Smooth muscle cell (in vitro differentiated cells): ENCODE data around the gene MT2A. TPM values are rescaled to one million over a fixed set of nuclear protein-coding genes. Genes with fewer than 3 reads are reported as not detected.

ENCODE experiments used
- DNase-seq: peaks from one replicate; lab custom pipeline; 2025; ENCODE audit not compliant: unreplicated experiment; lab: John Stamatoyannopoulos, UW
- H2AFZ ChIP-seq: fragments of 200-600 bp; sonication (generic); 2 replicates; pipeline ENCODE4 v1.6.0; 2016; ENCODE audit warnings: antibody characterized with exemption, low read depth, mild to moderate bottlenecking
- H3F3A ChIP-seq: fragments of 200-600 bp; sonication (generic); 2 replicates; pipeline ENCODE4 v1.6.0; 2017; ENCODE audit warnings: antibody characterized with exemption, low read depth
- H3K27ac ChIP-seq: fragments of 200-600 bp; sonication (generic); 2 replicates; pipeline ENCODE4 v1.5.1; 2016; ENCODE audit warnings: low read depth, mild to moderate bottlenecking
- H3K27me3 ChIP-seq: fragments of 200-600 bp; sonication (generic); 2 replicates; pipeline ENCODE4 v1.6.1; 2016; ENCODE audit warnings: low read depth, mild to moderate bottlenecking
- H3K36me3 ChIP-seq: fragments of 200-600 bp; sonication (generic); 2 replicates; pipeline ENCODE4 v1.5.1; 2016; ENCODE audit warnings: low read depth
- H3K4me1 ChIP-seq: fragments of 200-600 bp; sonication (generic); 2 replicates; pipeline ENCODE4 v1.5.1; 2016; ENCODE audit warnings: low read depth
- H3K4me2 ChIP-seq: fragments of 200-600 bp; sonication (generic); 2 replicates; pipeline ENCODE4 v1.6.0; 2016; ENCODE audit warnings: mild to moderate bottlenecking
- H3K4me3 ChIP-seq: fragments of 200-600 bp; sonication (generic); 2 replicates; pipeline ENCODE4 v1.5.1; 2016; ENCODE audit warnings: mild to moderate bottlenecking
- H3K79me2 ChIP-seq: fragments of 200-600 bp; sonication (generic); 2 replicates; pipeline ENCODE4 v1.6.0; 2016; ENCODE audit warnings: low read depth, mild to moderate bottlenecking
- H3K9ac ChIP-seq: fragments of 200-600 bp; sonication (generic); 2 replicates; pipeline ENCODE4 v1.6.0; 2016; ENCODE audit warnings: low read depth
- H3K9me3 ChIP-seq: fragments of 200-600 bp; sonication (generic); replicated peaks from 2 replicates; pipeline ENCODE4 v1.5.1; 2016; ENCODE audit warnings: low read depth
- H4K20me1 ChIP-seq: fragments of 200-600 bp; sonication (generic); 2 replicates; pipeline ENCODE4 v1.6.0; 2016; ENCODE audit warnings: low read depth
- CTCF ChIP-seq: fragments of 200-600 bp; sonication (generic); IDR thresholded peaks from 2 replicates; pipeline ENCODE4 v1.5.1; 2017; ENCODE audit warnings: borderline replicate concordance, mild to moderate bottlenecking, antibody characterized with exemption; ENCODE audit not compliant: insufficient read depth, poor library complexity, severe bottlenecking
- WGBS: methylation state at CpG from one replicate; pipeline ENCODE4 v1.1.7; 2016; ENCODE audit warnings: low lambda C conversion rate; 5-methylcytosine and 5-hydroxymethylcytosine counted together
- polyA plus RNA-seq: library from polyadenylated mRNA; unstranded; fragments of >200 nt; fragmentation: Nextera tagmentation; extraction: Ambion mirVana; gene quantifications from 2 replicates; pipeline ENCODE4 v1.2.1, GENCODE V29; 2016
- total RNA-seq: library from RNA; depleted of rRNA; stranded (reverse); fragments of >200 nt; gene quantifications from 2 replicates; pipeline ENCODE4 v1.2.3, GENCODE V29; 2014

The MT2A gene
- total and polyA plus RNA-seq, 2 experiments from 2014 or later = 14.8 to 225 TPM

- no peak overlapping the region for H3K27ac ChIP-seq
- no peak for DNase-seq
- no peaks in the 10 kb centered on the region for H3K36me3 ChIP-seq
- H3K79me2 ChIP-seq = no peaks in the 10 kb centered on the region
- H3K4me2 ChIP-seq = no peak overlapping the region
- no peak overlapping the region for H3K9ac ChIP-seq
- H3K9me3 ChIP-seq = no peaks in the 10 kb centered on the region
- 75% methylated on average over 3 of the region's 3 CpGs for WGBS
- no peaks in the 10 kb centered on the region for H4K20me1 ChIP-seq
- H2AFZ ChIP-seq = no peak overlapping the region
- no peak overlapping the region for H3K4me3 ChIP-seq
- no peak for TF ChIP-seq CTCF
- H3K27me3 ChIP-seq = peaks cover 91% of the 10 kb centered on the region
- H3K4me1 ChIP-seq = no peaks in the 10 kb centered on the region
- no peaks in the 10 kb centered on the region for H3F3A ChIP-seq
Measured at GRCh38 chr16:56649820-56650219, 41.4 kb downstream of the MT2A start.

DNA sequence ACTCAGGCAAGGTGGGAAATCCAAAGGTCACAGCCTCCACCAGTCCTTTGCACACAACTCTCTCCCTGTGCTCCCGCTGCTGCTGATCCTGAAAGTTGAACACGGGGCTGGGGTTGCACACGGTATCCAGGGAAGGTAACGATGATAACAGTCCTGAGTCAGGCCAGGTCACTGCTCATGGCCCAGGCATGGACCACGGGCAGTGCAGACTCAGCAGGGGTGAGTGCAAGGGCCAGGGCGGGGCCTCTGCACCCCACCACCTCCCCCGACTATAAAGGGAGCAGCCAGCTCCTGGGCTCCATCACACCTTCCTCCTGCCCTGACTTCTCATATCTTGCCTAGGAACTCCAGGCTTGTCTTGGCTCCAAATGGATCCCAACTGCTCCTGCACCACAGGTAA is 43.2 kb downstream of the MT2A start, which contains the start of gene MT1B:
Gene MT1B (plus strand): TSS at position 301 of the 400 bp plus-strand sequence. CDS start 68 bp downstream, at position 369.
- Histone ChIP-seq H3K27ac (no peak within 1 kb of the TSS), H2AFZ (no peak within 1 kb of the TSS), H3K36me3 (no peaks in the 10 kb centered on the region), H3K27me3 (peaks cover 73% of the 10 kb centered on the region), H3K4me1 (no peaks in the 10 kb centered on the region), H3K4me2 (no peak within 1 kb of the TSS), H3K4me3 (no peak within 1 kb of the TSS), H3F3A (no peaks in the 10 kb centered on the region), H3K9me3 (no peaks in the 10 kb centered on the region), H3K9ac (no peak within 1 kb of the TSS), H3K79me2 (no peaks in the 10 kb centered on the region), H4K20me1 (no peaks in the 10 kb centered on the region)
- DNase-seq = no peak
- 81% methylated on average over 7 of the region's 7 CpGs for WGBS
- TF ChIP-seq CTCF = no peak

DNA sequence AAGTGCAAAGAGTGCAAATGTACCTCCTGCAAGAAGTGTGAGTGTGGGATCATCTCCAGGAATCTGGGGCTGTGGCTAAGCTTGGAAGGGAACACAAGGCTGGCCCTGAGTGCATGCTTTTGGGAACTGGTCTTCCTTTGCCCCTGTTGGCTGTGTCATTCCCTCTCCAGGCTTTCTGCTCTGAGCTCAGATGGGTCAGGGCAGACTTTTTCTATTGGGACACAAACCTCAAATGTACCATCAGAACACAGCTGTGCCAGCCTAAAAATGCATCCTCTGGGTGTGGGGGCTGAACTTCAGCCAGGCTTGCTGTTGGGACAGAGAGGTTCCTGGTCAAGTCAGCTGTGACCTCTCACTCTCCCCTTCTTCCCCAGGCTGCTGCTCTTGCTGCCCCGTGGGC is 44.2 kb downstream of the MT2A start:
- H3K79me2 ChIP-seq = no peaks in the 10 kb centered on the region
- no peak overlapping the region for H3K27ac ChIP-seq
- no peaks in the 10 kb centered on the region for H4K20me1 ChIP-seq
- no peak overlapping the region for H3K4me2 ChIP-seq
- no peak overlapping the region for H2AFZ ChIP-seq
- no peaks in the 10 kb centered on the region for H3K36me3 ChIP-seq
- no peak for TF ChIP-seq CTCF
- H3K27me3 ChIP-seq = peaks cover 71% of the 10 kb centered on the region
- H3F3A ChIP-seq = no peaks in the 10 kb centered on the region
- no peak overlapping the region for H3K4me3 ChIP-seq
- 88% methylated on average over 1 of the region's 1 CpG for WGBS
- no peak overlapping the region for H3K9ac ChIP-seq
- H3K9me3 ChIP-seq = no peaks in the 10 kb centered on the region
- no peak for DNase-seq
- H3K4me1 ChIP-seq = peaks cover 6% of the 10 kb centered on the region

GRCh38 chr16:56653218-56653617 is 44.8 kb downstream of the MT2A start:
- no peak overlapping the region for H3K27ac ChIP-seq
- no peak overlapping the region for H2AFZ ChIP-seq
- 94% methylated on average over 7 of the region's 7 CpGs for WGBS
- no peak overlapping the region for H3K4me2 ChIP-seq
- no peaks in the 10 kb centered on the region for H3K9me3 ChIP-seq
- no peaks in the 10 kb centered on the region for H3F3A ChIP-seq
- DNase-seq = no peak
- H3K4me3 ChIP-seq = no peak overlapping the region
- H3K79me2 ChIP-seq = no peaks in the 10 kb centered on the region
- no peak overlapping the region for H3K9ac ChIP-seq
- TF ChIP-seq CTCF = no peak
- no peaks in the 10 kb centered on the region for H4K20me1 ChIP-seq
- H3K27me3 ChIP-seq = peaks cover 71% of the 10 kb centered on the region
- no peaks in the 10 kb centered on the region for H3K36me3 ChIP-seq
- peaks cover 12% of the 10 kb centered on the region for H3K4me1 ChIP-seq
